Sigmoid colon (tissue), 7 donors: ENCODE measurements around the gene NOX5. TPM values are rescaled to one million over a fixed set of nuclear protein-coding genes. Genes with fewer than 3 reads are reported as not detected.

Experiments used
- DNase-seq: peaks from one replicate; pipeline ENCODE4 v3.0.0-alpha.2; 2019
- H3K27ac ChIP-seq, 4 donors: fragments of 200-600 bp; sonication (generic); one replicate each; pipeline ENCODE4 v1.5.1; 2016 to 2019; ENCODE audit warnings: mild to moderate bottlenecking in 1 of 4
- H3K27me3 ChIP-seq, 3 donors: fragments of 200-600 bp; sonication (generic); one replicate each; pipeline ENCODE4 v1.5.1; 2019; ENCODE audit warnings: mild to moderate bottlenecking in 1 of 3
- H3K36me3 ChIP-seq, 4 donors: fragments of 200-600 bp; sonication (generic); one replicate each; pipeline ENCODE4 v1.5.1; 2016 to 2019
- H3K4me1 ChIP-seq, 4 donors: fragments of 200-600 bp; sonication (generic); one replicate each; pipeline ENCODE4 v1.5.1; 2017 to 2019
- H3K4me3 ChIP-seq, 4 donors: fragments of 200-600 bp; sonication (generic); one replicate each; pipeline ENCODE4 v1.5.1; 2017 to 2019; ENCODE audit warnings: mild to moderate bottlenecking in 2 of 4, moderate library complexity in 1 of 4
- H3K9me3 ChIP-seq, 4 donors: fragments of 200-600 bp in 3 of 4; sonication (generic) in 3 of 4; one replicate each; pipeline versions ENCODE4 v1.5.1 to v1.6.1; 2013 to 2019
- CTCF ChIP-seq, 4 experiments: fragments of 450-650 bp in 3 of 4; fragments of 200-600 bp in 1 of 4; IDR thresholded peaks; one replicate each; pipeline ENCODE4 v1.5.1; 2016 to 2019; ENCODE audit warnings: antibody characterized with exemption in 4 of 4, mild to moderate bottlenecking in 3 of 4, moderate library complexity in 2 of 4
- EP300 ChIP-seq, 4 donors: sonication (generic); formaldehyde crosslinking; IDR thresholded peaks; one replicate each; pipeline ENCODE4 v1.6.1; 2017; ENCODE audit warnings: antibody characterized with exemption in 4 of 4
- POLR2A ChIP-seq, 2 donors: fragments of 450-650 bp; IDR thresholded peaks; one replicate each; pipeline ENCODE4 v1.6.1; 2016; ENCODE audit warnings: antibody characterized with exemption in 2 of 2, mild to moderate bottlenecking in 2 of 2, moderate library complexity in 2 of 2
- POLR2AphosphoS5 ChIP-seq, 4 donors: sonication (generic); formaldehyde crosslinking; IDR thresholded peaks; one replicate each; pipeline ENCODE4 v1.6.1; 2017; ENCODE audit warnings: antibody characterized with exemption in 4 of 4
- WGBS, 2 donors: extraction: QIAGEN DNeasy Blood & Tissue Kit; methylation state at CpG; one replicate each; pipeline ENCODE4 v1.1.7; 2013; 5-methylcytosine and 5-hydroxymethylcytosine counted together
- intact Hi-C: fragments of 100-400 bp; cut with DNase I; formaldehyde crosslinking; loops from one replicate; pipeline ENCODE4 v1.15.1; 2023
- polyA plus RNA-seq, 3 donors: library from polyadenylated mRNA; stranded (reverse); fragments of 200-250 nt; gene quantifications; one replicate each; pipeline ENCODE4 v1.2.3, GENCODE V29; 2013
- total RNA-seq, 4 donors: library from RNA; depleted of rRNA; stranded (reverse); fragments of >200 nt; gene quantifications; one replicate each; pipeline ENCODE4 v1.1.0, GENCODE V29; 2016
- donor health status: healthy with polysubstance abuse.
- donor health status: Bipolar disorder and iron deficiency.
- donor health status: healthy.

The NOX5 gene
- total and polyA plus RNA-seq, 7 donors, result 0.16 to 0.49 (median 0.36) TPM; not detected in 4

- H3K27me3 ChIP-seq, result no peaks in the 10 kb centered on the region
- H3K4me1 ChIP-seq, result no peaks in the 10 kb centered on the region
- 94 to 97% methylated on average over 6 of the region's 6 CpGs for WGBS, 2 donors
- no peak for DNase-seq
- no peaks in the 10 kb centered on the region for H3K36me3 ChIP-seq
- no peak overlapping the region for H3K27ac ChIP-seq
- intact Hi-C loops, result no loop called here
- no peaks in the 10 kb centered on the region for H3K9me3 ChIP-seq
- H3K4me3 ChIP-seq, result no peak overlapping the region
- TF ChIP-seq CTCF (IDR thresholded peaks at IDR 0.05), result no peak
- TF ChIP-seq POLR2AphosphoS5 (IDR thresholded peaks at IDR 0.05), result no peak
- TF ChIP-seq POLR2A (IDR thresholded peaks at IDR 0.05), result no peak
These were observed 21.2 kb upstream of the NOX5 start for GRCh38 chr15:68993276-68993675.

- H3K4me3 ChIP-seq, result no peak overlapping the region
- H3K27ac ChIP-seq, result no peak overlapping the region
- WGBS, 2 donors, result 85 to 92% methylated on average over 2 of the region's 2 CpGs
- intact Hi-C loops, result no loop called here
- DNase-seq, result no peak
- no peaks in the 10 kb centered on the region for H3K9me3 ChIP-seq
- H3K27me3 ChIP-seq, result no peaks in the 10 kb centered on the region
- no peaks in the 10 kb centered on the region for H3K4me1 ChIP-seq
- no peak for TF ChIP-seq POLR2A (IDR thresholded peaks at IDR 0.05)
- TF ChIP-seq EP300 (IDR thresholded peaks at IDR 0.05), result no peak
- no peak for TF ChIP-seq CTCF (IDR thresholded peaks at IDR 0.05)
- TF ChIP-seq POLR2AphosphoS5 (IDR thresholded peaks at IDR 0.05), result no peak
- no peaks in the 10 kb centered on the region for H3K36me3 ChIP-seq
These were observed 20.3 kb upstream of the NOX5 start for GRCh38 chr15:68994149-68994548.

GRCh38 chr15:68994981-68995761, 19.3 kb upstream of the NOX5 start:
- Histone ChIP-seq H3K4me3 (no peak overlapping the region), H3K9me3 (no peaks in the 10 kb centered on the region), H3K27me3 (no peaks in the 10 kb centered on the region), H3K4me1 (no peaks in the 10 kb centered on the region), H3K36me3 (no peaks in the 10 kb centered on the region), H3K27ac (no peak overlapping the region)
- TF ChIP-seq EP300 (IDR thresholded peaks at IDR 0.05), result no peak
- no peak for TF ChIP-seq POLR2A (IDR thresholded peaks at IDR 0.05)
- no peak for TF ChIP-seq POLR2AphosphoS5 (IDR thresholded peaks at IDR 0.05)
- no peak for TF ChIP-seq CTCF (IDR thresholded peaks at IDR 0.05)
- no peak for DNase-seq
- intact Hi-C loops, result no loop called here
- WGBS, 2 donors, result 88 to 91% methylated on average over 9 of the region's 9 CpGs

- Histone ChIP-seq H3K4me1 (no peaks in the 10 kb centered on the region), H3K9me3 (no peaks in the 10 kb centered on the region), H3K27ac (no peak overlapping the region), H3K4me3 (no peak overlapping the region), H3K36me3 (no peaks in the 10 kb centered on the region), H3K27me3 (no peaks in the 10 kb centered on the region)
- no peak for DNase-seq
- no peak for TF ChIP-seq EP300 (IDR thresholded peaks at IDR 0.05)
- no peak for TF ChIP-seq POLR2A (IDR thresholded peaks at IDR 0.05)
- TF ChIP-seq POLR2AphosphoS5 (IDR thresholded peaks at IDR 0.05), result no peak
- no peak for TF ChIP-seq CTCF (IDR thresholded peaks at IDR 0.05)
- WGBS, 2 donors, result 92 to 95% methylated on average over 4 of the region's 4 CpGs
- intact Hi-C loops, result no loop called here
These were observed 17.4 kb upstream of the NOX5 start for GRCh38 chr15:68997050-68997449.
